LoVo (cell line): Measurements from ENCODE around the gene STAMBP.
A peak's percentile ranks its signal among the peaks of the same experiment; 100 is the strongest.
"Not testable (repeated sequence)": the region's sequence is repeated elsewhere in the genome, so short reads cannot be mapped to it uniquely, and the experiment has no call there.

Source experiments
- DNase-seq: peaks from one replicate; pipeline ENCODE4 v3.0.0-alpha.2; 2016; ENCODE audit warnings: low spot score

Gene STAMBP

GRCh38 chr2:73887596-73888353, 59.0 kb downstream of the STAMBP start:
- not testable (repeated sequence) for DNase-seq

DNA sequence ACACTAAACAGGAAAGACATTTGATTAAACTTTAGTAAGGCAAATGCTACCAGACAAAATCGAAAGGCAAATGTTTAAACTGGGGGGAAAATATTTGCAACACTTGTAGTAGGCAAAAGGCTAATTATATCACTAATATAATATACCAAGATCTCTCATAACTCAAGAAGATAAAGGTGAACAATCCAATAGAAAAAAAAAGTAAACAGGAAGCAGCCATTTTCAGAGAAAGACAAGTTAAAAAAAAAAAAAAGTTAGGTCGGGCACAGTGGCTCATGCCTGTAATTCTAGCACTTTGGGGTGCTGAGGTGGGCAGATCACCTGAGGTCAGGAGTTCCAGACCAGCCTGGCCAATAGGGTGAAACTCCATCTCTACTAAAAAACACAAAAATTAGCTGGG, 59.6 kb downstream of the STAMBP start:
- DNase-seq, result no peak

- no peak for DNase-seq
These were observed 60.4 kb downstream of the STAMBP start for GRCh38 chr2:73889206-73889605.

- no peak for DNase-seq
These were observed 61.7 kb downstream of the STAMBP start for GRCh38 chr2:73890301-73891092.

DNA sequence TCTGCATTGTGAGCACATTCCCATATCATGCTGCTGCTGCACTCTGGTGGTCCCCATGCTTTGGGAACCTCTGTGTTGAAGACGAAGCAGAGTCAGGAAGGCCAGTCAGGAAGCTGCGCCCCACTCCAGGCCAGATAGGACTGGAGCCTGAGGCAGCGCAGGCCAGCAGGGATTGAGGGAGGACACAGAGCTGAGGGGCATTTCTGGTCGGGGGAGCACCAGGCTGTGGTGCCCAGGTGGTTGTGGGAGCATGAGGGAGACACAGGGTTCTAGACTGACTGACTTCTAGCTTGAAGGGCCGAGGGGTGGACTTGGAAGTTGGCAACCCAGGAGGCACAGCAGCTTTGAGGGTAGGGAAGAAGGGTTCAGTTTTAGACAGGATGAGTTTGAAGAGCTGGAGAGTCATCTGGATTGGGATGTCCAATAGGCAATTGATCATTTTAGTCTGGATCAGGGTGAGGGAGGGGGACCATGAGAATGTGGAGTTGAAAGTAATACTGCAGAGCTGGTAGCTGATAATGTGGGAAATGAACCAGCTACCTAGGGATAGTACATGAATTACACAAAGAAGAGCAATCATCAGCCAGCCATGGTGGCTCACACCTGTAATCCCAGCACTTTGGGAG, 62.6 kb downstream of the STAMBP start:
- no peak for DNase-seq

- no peak for DNase-seq
These were observed 64.0 kb downstream of the STAMBP start, which contains the start of gene ACTG2 for GRCh38 chr2:73892631-73893329. Gene ACTG2 (plus strand): TSS chr2:73893008. CDS start chr2:73901312, 8,304 bp downstream.

GRCh38 chr2:73893764-73894474, 65.2 kb downstream of the STAMBP start:
- no peak for DNase-seq

- DNase-seq, result no peak
These were observed 65.7 kb downstream of the STAMBP start for GRCh38 chr2:73894475-73894850.

DNA sequence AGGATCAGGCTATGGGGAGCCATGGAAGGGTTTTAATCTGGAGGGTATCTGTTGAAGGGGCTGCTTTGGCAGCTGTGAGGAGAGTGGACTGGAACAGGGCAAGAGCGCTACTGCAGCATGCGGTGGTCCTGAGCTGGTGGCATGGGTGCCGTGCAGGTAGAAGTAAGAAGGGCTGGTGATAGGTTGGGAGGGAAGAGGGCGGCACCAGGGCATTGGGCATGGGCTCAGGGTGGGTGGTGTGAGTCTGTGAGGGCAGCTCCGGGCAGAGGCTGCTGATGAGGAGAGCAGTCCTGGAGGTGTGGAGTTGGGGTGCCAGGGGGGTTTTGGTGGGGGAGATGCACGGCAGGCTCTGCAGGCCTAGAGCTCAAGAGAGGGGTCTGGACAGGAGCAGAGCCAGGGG, 66.1 kb downstream of the STAMBP start:
- DNase-seq, result no peak

DNA sequence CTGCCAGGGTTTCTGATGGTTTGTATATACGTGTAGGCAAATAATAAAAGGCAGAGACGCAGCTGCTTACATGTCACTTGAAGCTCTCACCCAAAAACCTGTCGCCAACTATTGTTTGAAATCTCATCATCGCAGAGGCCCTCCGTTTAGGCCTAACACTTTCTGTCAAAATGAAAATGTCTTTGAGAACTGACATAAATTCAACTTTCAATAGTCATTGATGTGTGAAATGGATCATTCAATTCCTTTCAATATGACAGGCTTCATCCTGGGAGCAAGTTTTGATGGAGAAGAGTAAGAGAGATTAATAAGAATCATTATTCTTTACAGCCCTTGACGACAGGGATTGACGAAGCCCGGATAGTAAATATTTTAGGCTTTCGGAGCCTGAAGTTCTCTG, 66.7 kb downstream of the STAMBP start:
- DNase-seq, result no peak

GRCh38 chr2:73896362-73897239, 67.8 kb downstream of the STAMBP start:
- DNase-seq, result no peak

DNA sequence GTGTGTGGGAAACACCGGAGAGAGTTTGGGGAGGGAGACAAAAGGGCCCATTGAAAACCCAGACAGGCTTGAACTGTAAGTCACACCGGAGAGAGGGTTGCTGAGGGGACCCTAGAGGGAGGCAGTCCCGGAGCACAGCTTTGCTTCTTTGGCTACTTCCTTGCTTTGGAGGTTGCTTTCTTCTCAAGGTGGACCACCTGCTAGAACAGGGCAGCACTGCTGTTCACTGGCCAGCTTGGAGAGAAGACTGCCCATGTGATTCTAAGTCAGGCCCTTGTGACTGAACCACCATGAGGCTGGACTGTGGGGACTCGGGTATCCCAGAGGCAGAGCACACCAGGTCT, 68.5 kb downstream of the STAMBP start:
- DNase-seq, result no peak

DNA sequence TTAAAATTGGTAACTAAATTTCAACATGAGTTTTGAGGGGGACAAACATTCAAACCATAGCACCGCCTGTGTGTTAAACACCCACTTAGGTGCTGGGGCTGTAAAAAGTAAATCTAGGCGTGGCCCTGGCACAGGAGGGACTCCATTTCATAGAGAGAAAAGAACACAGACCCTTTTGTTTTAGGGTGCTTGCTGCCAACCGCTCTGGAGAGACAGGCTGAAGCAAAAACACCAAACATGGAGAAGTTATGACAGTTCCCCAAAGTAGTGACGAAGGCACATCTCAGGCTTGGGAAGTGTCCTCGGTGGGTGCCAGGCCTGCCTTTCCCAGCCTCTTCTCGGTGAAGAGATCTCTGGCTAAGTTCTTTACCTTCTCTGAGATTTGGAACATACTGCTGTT, 69.2 kb downstream of the STAMBP start:
- DNase-seq, result peak; percentile 8

GRCh38 chr2:73899801-73900336, 71.1 kb downstream of the STAMBP start:
- no peak for DNase-seq

- DNase-seq, result no peak
These were observed 72.4 kb downstream of the STAMBP start for GRCh38 chr2:73901143-73901542.

DNA sequence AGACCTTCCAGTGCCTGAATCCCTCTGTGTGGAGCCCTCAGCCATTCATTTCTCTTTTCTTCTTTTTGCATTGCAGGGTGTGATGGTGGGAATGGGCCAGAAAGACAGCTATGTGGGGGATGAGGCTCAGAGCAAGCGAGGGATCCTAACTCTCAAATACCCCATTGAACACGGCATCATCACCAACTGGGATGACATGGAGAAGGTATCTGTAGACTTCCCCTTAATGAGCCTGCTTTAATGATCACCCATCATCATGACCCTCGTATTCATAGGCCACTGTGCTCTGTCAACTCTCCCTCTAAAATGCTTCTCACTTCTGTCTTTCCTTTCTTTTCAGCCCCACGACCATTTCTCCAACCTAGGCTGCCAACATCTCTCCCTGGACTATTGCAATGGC, 73.5 kb downstream of the STAMBP start:
- DNase-seq, result no peak

- no peak for DNase-seq
These were observed 74.6 kb downstream of the STAMBP start for GRCh38 chr2:73903313-73903712.

DNA sequence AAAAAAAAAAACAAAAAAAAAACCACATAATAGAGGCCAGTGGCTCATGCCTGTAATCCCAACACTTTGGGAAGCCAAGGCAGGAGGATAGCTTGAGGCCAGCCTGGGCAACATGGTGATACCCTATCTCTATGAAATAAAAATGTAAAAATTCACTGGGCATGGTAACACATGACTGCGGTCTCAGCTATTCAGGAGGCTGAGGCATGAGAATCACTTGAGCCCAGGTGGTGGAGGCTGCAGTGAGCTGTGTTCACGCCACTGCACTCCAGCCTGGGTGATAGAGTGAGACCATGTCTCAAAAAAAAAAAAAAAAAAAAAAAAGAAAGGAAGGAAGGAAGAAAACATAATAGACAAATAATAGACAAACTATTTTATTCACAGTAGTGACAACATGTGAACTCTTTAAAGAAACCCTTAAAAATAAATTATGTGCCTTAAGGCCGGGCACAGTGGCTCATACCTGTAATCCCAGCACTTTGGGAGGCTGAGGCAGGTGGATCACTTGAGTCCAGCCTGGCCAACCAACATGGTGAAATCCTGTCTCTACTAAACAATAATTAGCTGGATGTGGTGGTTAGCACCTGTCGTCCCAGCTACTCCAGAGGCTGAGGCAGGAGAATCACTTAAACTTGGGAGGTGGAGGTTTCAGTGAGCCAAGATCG, 75.3 kb downstream of the STAMBP start:
- DNase-seq, result not testable (repeated sequence)

- DNase-seq, result no peak
These were observed 76.2 kb downstream of the STAMBP start for GRCh38 chr2:73904952-73905351.
